ENCODE measurements around the gene NOL8.
A peak's percentile ranks its signal among the peaks of the same experiment; 100 is the strongest.

Gene NOL8
- total RNA-seq = 17.8 to 66.8 (median 42.8) reads per million in 18 experiments

DNA sequence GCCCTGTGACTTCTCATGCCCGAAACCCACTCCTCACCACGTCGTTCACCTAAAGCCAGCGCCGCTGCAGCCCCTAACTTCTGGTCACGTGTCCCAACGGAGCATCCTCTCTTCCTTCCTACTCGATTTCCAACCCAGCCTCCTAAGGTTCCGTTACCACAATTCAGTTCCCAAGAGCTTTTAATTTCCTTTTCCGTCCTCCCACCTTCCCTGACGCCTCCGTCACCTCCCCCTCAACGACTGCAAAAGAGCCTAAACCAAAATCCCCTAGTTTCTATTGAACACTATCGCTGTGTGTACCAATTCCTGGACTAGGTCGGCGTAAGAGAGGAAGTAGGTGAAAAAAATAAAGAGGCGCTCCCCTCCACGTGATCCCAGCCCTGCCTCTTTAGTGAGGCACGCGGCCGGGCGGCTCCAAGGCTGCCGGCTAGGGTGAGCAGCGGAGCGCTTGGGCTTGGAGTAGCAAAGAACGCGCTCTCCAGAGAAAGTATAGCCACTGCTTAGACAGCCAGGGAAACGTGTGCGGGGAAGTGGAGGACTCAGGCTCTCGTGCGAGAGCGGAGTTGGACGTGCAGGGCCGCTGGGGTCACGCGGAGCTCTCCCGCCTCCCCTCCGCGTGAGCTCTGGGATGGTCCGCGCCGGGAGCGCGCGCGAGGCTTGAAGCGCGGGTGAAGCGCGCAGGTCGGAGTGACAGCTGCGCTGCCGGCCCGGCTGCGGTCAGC lies at the start of gene NOL8, which contains the start of gene CENPP:
NOL8 (minus strand) TSS at position 82 of the 722 bp plus-strand sequence. CDS start 1,189 bp downstream, outside the sequence.
CENPP (plus strand) TSS at position 685 of the 722 bp plus-strand sequence.
- DNase-seq = peak; percentile 88 to 94

- DNase-seq = no peak
Measured at GRCh38 chr9:92373167-92373566, 48.0 kb upstream of the NOL8 start.

GRCh38 chr9:92369075-92369474 lies 43.9 kb upstream of the NOL8 start:
- DNase-seq = no peak

GRCh38 chr9:92360083-92360482 lies 34.9 kb upstream of the NOL8 start:
- DNase-seq = peak; percentile 30 to 40

- DNase-seq = peak; percentile 43 to 50
Measured at GRCh38 chr9:92359394-92359995, 34.3 kb upstream of the NOL8 start.

DNA sequence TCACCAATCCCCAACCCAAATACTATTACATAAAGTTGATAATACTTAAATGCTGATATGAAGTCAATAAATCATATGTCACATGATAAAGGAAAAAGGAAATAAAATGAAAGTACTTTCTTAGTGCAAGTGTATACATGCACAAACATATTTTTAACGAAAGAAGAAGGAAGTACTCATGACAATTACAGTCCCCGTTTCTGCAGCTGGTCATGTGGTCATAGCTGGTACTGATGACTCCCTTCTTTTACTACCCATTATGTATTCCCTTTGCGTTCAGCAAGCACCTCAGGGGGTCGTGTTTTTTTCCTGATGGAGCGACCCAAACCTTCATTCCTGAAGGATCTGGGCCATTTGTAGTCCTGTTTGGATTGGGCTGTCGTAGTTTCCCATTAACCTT lies 27.9 kb upstream of the NOL8 start:
- peak; percentile 75 to 76 for DNase-seq

- peak in 1 of 2 donors; percentile 3 for DNase-seq
Measured at GRCh38 chr9:92350740-92351133, 25.6 kb upstream of the NOL8 start.

- DNase-seq = no peak
Measured at GRCh38 chr9:92349771-92350739, 24.9 kb upstream of the NOL8 start.

DNA sequence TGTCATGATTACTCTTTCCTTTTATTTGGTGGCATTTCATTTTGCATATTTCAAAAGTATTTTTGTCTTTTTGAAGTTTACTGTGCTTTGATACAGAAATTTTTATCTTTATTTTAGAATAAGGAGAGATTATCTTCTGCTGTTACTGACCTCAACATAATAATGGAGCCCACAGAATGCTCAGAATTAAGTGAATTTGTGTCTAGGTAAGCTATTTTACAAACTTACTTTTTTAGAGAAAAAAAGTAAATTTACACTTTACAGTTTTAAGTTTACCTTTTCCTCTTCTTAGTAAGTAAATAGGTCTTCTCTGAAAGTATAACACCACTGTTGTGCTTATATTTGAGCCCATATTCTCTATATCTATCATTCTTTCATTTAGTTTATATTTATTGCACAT lies 20.4 kb upstream of the NOL8 start:
- DNase-seq = no peak

DNA sequence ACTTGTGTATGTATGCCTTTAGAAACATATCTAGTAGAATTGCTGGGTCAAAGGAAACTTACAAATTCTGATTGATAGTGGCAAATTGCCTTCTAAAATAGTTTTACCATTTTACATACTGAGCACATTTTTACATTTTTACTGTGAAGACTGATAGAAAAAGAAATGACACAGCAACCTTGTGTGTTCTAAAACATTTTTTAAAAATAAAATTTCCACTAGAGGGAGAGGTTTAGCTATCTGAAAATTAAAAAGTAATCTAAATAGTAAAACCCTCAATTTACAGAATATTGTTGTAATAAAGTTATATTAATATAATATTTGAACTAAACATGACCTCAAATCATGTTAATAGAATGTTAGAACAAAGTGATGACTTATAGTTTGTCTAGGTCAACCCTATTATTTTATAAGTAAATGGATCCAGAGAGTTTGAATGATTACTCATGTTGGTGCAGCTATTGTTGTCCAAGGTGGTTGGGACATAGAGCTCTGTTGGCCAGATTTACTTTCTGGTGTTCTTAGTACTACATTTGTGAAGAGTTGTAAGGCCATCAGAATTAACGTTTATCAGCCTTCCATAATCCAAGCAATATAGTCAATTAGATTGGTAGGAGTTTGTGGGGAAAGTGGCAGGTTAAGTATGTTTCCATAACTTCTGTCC lies 17.8 kb upstream of the NOL8 start:
- peak in 1 of 2 donors; percentile 26 for DNase-seq

DNA sequence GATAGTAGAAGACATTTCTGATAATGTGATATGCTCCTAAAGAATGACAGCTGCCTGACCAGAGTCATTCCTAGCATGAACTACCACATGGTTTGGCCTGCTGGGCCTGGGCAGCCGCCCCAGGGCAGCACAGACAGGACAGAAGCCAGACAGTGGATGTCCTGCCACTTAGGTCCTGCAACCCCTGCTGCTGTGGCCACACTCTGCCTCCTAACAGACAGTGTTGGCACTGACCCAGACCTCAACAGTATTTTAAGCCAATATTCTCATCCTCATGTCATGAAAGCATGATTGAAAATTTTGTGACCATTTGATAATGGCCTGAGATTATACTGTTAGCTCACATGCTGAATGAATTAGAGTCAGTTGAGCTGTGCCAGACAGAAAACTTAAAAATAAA lies 16.4 kb upstream of the NOL8 start:
- DNase-seq = no peak

GRCh38 chr9:92333282-92333634 lies 8.1 kb upstream of the NOL8 start:
- DNase-seq = no peak

DNA sequence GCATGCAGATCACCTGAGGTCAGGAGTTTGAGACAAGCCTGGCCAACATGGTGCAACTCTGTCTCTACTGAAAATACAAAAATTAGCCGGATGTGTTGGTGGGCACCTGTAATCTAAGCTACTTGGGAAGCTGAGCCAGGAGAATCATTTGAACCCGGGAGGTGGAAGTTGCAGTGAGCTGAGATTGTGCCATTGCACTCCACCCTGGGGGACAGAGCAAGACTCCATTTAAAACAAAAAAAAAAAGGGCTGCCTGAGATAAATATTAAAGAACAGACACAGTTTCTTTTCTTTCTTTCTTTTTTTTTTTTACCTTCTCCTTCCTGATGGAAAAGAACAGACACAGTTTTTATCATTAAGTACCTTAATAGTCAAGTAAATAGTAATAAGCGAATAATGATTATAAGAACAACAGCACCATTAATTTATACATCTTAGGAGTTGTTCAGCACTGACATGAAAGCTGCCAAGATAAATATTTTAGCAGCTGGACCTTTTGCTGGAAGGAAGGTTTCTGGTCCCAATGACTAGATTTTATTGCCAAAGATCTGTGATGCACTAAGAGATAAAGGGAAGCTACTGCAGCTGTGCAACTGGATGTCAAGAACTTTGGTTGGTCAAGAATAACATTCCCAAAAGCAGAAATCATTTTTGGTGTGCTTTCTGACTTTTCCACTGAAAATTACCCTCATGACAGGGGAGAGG lies 7.6 kb upstream of the NOL8 start:
- no peak for DNase-seq

- peak; percentile 24 to 27 for DNase-seq
Measured at GRCh38 chr9:92328225-92328624, 3.1 kb upstream of the NOL8 start.

- no peak for DNase-seq
Measured at GRCh38 chr9:92327283-92327850, 2.2 kb upstream of the NOL8 start.

DNA sequence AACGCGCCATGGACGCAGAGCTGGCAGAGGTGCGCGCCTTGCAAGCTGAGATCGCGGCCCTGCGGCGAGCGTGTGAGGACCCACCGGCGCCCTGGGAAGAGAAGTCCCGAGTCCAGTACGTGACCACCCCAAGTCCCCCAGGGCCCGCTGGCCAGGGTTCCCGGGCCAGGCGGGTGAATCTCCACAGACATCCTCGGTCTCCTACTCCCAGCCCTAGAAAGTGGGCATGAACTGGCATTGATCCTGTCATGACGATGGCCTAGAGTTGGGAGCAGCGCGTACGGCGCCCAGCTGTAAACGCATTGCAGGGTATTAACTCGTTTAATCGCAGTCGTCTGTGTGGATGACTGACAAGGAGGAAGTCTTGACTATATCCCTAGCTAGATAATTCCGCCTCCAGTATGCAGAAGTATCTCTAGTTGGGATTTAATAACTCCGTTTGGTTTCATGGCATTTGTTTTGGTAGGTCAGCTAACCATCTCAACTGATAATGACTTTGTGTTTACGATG lies 896 bp upstream of the NOL8 start:
- peak; percentile 47 to 57 for DNase-seq

DNA sequence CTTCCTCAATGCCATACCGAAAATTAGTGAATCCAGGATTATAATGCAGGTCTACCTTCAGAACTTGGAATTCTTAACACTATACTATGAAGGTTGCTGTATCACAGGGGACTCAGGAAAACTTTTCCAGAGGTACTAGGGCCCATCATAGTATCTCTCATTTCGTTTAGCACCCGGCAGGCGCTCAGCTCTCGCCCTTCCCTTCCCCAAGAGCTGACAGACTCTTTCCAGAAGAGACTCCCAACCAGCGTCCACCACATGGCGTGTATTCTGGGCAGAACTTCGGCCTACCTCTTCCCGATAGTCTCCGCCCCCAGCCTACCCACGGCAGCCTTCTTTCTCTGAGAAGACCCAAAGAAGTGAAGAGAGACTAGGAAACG lies 271 bp downstream of the NOL8 start:
- DNase-seq = no peak

GRCh38 chr9:92324431-92324830 lies 719 bp downstream of the NOL8 start:
- peak; percentile 14 to 25 for DNase-seq

DNA sequence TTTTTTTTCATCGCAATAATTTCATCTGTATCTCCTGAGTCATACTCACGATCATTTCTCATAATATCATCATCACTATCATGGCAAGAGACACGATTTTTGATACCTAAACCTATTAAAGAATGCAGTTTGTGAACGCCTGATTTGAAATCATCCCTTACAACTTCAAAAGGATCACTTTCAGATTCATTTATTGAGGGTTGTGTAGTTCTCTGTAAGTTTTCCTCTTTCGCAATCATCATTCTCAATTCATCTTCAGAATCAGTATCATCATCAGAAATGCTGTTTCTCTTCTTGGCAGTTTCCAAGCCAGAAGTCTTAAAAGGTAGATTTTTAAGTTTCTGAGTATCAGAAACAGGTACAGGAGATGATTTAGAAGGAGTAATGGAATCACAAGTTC lies 9.7 kb downstream of the NOL8 start:
- no peak for DNase-seq

GRCh38 chr9:92313624-92314012 lies 11.5 kb downstream of the NOL8 start:
- no peak for DNase-seq

DNA sequence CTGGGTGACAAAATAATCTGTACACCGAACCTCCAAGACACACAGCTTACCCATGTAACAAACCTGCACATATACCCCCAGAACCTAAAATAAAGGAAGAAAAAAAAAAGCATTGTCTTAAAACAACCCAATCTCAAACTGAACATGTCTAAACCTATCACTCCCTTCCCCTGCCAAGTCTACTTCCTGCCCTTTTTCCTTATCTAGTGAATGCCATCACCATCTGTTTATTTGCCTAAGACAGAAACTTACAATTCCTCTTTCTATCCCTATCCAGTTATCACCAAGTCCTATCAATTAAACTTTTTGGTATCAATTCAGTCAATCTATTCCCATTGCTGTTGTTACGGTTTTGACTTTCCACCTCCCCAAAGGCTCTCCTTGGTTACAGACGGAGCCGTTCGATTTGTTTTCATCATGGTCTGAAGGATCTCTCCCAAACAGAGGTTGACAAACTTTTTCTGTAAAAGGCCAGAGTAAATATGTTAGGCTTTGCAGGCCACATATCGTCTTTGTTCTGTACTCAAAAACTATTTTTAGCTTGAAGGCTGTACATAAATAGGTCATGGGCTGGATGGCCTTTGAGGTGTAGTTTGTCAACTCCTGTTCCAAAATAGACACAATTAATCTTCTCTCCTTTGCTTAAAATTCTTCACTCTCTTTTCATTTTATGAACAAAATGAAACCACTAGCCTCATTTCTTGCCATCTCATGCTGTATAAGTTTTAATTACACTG lies 12.1 kb downstream of the NOL8 start:
- DNase-seq = no peak
